Calu3 (cell line): ENCODE data around the gene PTPRZ1. TPM values are rescaled to one million over a fixed set of nuclear protein-coding genes. Genes with fewer than 3 reads are reported as not detected.

ENCODE experiments used
- BruUV-seq: library from RNA; stranded (reverse); fragments of 400-500 nt; replicated peaks from 2 replicates; lab custom pipeline; 2021; lab: Mats Ljungman, UMichigan
- CTCF ChIA-PET: fragments of 300-600 bp; sonication (Branson Sonifier 250); formaldehyde crosslinking; loops from one replicate; lab custom pipeline; 2022; ENCODE audit warnings: antibody characterized with exemption; lab: Charles Lee
- DNase-seq: peaks from one replicate; pipeline ENCODE4 v3.0.0; 2022
- H3K27ac Mint-ChIP-seq: one replicate; pipeline ENCODE4 v1.8.0; 2022; ENCODE audit warnings: mixed read lengths; ENCODE audit not compliant: unreplicated experiment
- H3K27me3 Mint-ChIP-seq: one replicate; pipeline ENCODE4 v1.8.0; 2022; ENCODE audit warnings: mixed read lengths; ENCODE audit not compliant: unreplicated experiment
- H3K36me3 Mint-ChIP-seq: one replicate; pipeline ENCODE4 v1.8.0; 2022; ENCODE audit warnings: mild to moderate bottlenecking, moderate library complexity, mixed read lengths; ENCODE audit not compliant: insufficient read depth, unreplicated experiment
- H3K4me1 Mint-ChIP-seq: one replicate; pipeline ENCODE4 v1.8.0; 2022; ENCODE audit warnings: mild to moderate bottlenecking, low read depth, mixed read lengths; ENCODE audit not compliant: unreplicated experiment
- H3K4me3 Mint-ChIP-seq: one replicate; pipeline ENCODE4 v1.8.0; 2022; ENCODE audit warnings: mild to moderate bottlenecking, low read depth, moderate library complexity, mixed read lengths; ENCODE audit not compliant: unreplicated experiment
- H3K9me3 Mint-ChIP-seq: one replicate; pipeline ENCODE4 v1.8.0; 2022; ENCODE audit warnings: low read depth, mixed read lengths; ENCODE audit not compliant: unreplicated experiment
- intact Hi-C: fragments of 100-400 bp; cut with micrococcal nuclease; formaldehyde crosslinking; loops from one replicate; pipeline ENCODE4 v1.10.0; 2022; ENCODE audit not compliant: unreplicated experiment
- total RNA-seq: library from RNA; stranded (reverse); gene quantifications from 2 replicates; pipeline ENCODE4 v1.2.3, GENCODE V29; 2022
- TF ChIP-seq, protein P1 (sequence below): fragments of 200-600 bp; IDR thresholded peaks from one replicate; pipeline ENCODE4 v1.8.0; 2022; ENCODE audit warnings: antibody characterized with exemption; ENCODE audit not compliant: unreplicated experiment

The PTPRZ1 gene
- total RNA-seq, 1 experiment from 2014 or later, result 4.9 TPM

DNA sequence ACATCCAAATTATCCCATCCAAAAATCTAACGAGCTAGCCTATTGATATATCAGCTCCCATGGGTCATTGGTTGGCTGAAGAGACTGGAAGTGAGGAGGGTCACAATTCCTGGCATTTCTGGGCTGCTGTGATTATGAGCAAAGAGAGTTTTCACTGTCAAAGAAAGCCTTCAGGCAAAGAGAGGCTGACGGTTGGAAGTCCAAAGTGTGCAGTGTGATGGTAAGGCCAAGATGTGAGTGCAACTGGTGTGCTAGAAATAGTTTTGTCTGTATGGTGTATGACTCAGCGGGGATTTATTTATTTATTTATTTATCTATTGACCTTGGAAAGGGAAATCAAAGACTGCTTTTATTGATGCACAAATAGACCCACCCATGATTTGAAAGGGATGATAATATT is 196.0 kb downstream of the PTPRZ1 start:
- no peak for DNase-seq
- BruUV-seq, result no TSS peak
- Mint-ChIP-seq H3K9me3 (no peaks in the 10 kb centered on the region), H3K4me3 (no peak overlapping the region), H3K4me1 (peaks cover 6% of the 10 kb centered on the region), H3K27ac (no peak overlapping the region), H3K27me3 (no peaks in the 10 kb centered on the region), H3K36me3 (no peaks in the 10 kb centered on the region)
- CTCF ChIA-PET, result interaction anchor here (1.0 kb wide), 1 partner anchor 24 kb away, joined by 3 read pairs; no protein-coding TSS in a partner anchor
- TF ChIP-seq, protein P1, sequence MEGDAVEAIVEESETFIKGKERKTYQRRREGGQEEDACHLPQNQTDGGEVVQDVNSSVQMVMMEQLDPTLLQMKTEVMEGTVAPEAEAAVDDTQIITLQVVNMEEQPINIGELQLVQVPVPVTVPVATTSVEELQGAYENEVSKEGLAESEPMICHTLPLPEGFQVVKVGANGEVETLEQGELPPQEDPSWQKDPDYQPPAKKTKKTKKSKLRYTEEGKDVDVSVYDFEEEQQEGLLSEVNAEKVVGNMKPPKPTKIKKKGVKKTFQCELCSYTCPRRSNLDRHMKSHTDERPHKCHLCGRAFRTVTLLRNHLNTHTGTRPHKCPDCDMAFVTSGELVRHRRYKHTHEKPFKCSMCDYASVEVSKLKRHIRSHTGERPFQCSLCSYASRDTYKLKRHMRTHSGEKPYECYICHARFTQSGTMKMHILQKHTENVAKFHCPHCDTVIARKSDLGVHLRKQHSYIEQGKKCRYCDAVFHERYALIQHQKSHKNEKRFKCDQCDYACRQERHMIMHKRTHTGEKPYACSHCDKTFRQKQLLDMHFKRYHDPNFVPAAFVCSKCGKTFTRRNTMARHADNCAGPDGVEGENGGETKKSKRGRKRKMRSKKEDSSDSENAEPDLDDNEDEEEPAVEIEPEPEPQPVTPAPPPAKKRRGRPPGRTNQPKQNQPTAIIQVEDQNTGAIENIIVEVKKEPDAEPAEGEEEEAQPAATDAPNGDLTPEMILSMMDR, result no peak
- intact Hi-C loops, result no loop called here

DNA sequence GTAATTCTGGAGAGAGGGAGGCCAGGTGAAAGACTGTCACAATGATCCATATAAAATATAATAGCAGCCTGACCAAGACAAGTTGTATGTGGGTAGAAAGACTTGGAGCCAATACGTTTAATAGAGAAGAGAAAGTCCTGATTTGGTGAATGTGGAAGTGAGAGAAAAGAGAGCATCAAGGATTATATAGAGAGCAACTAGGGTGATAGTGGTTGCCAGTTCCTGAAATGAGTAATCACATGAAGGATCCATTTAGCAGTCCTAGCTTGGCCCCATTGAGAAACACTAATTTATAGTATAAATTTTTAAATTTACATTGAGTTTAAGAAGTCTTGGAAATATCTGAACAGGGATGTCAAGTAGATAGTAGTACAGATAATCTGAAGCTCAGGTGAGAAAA is 197.1 kb downstream of the PTPRZ1 start:
- Mint-ChIP-seq H3K4me1 (peaks cover 6% of the 10 kb centered on the region), H3K27ac (no peak overlapping the region), H3K4me3 (no peak overlapping the region), H3K36me3 (no peaks in the 10 kb centered on the region), H3K27me3 (no peaks in the 10 kb centered on the region), H3K9me3 (no peaks in the 10 kb centered on the region)
- CTCF ChIA-PET, result no interaction called here
- no peak for DNase-seq
- TF ChIP-seq, protein P1, result no peak
- no TSS peak for BruUV-seq
- intact Hi-C loops, result no loop called here

DNA sequence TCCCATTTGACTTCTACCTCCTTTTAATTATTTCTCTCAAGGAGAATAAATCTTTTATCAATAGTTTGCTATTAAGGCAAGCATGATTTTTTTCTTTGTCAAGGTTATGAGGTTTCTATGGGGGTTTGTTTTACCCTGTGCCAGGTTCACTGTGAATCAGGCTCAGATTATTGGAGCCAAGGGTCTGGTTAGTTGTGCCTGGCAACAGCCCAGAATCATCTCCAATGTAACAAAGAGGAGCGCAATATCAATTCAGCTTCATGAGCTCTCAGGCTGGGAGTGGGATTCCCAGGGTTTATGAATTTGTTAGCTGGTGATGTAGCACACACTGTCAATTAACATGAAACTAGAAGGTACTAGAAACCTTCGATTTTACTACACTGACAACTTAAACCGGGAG is 197.9 kb downstream of the PTPRZ1 start:
- TF ChIP-seq, protein P1, result no peak
- CTCF ChIA-PET, result no interaction called here
- no peak overlapping the region for H3K4me3 Mint-ChIP-seq
- DNase-seq, result no peak
- intact Hi-C loops, result no loop called here
- peaks cover 2% of the 10 kb centered on the region for H3K9me3 Mint-ChIP-seq
- BruUV-seq, result no TSS peak
- no peak overlapping the region for H3K27ac Mint-ChIP-seq
- no peaks in the 10 kb centered on the region for H3K36me3 Mint-ChIP-seq
- H3K4me1 Mint-ChIP-seq, result peaks cover 6% of the 10 kb centered on the region
- no peaks in the 10 kb centered on the region for H3K27me3 Mint-ChIP-seq

DNA sequence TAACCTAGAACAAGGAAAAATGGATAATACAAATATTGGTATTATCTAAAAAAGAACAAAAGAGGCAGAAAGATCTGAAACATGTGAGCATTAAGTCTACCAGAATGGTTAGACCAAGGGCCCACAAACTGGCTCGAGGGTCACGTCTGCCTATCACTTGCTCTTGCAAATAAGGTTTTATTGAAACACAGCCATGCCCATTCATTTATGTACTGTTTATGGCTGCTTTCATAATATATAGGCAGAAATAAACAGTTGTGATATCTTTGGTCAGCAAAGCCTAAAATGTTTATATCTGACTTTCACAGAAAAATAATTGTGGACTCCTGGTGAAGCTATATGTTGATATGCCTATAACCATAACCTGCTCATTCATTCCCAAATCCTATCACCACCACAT is 199.3 kb downstream of the PTPRZ1 start:
- Mint-ChIP-seq H3K9me3 (peaks cover 2% of the 10 kb centered on the region), H3K27me3 (no peaks in the 10 kb centered on the region), H3K4me1 (peaks cover 6% of the 10 kb centered on the region), H3K27ac (no peak overlapping the region), H3K36me3 (no peaks in the 10 kb centered on the region), H3K4me3 (no peak overlapping the region)
- CTCF ChIA-PET, result no interaction called here
- intact Hi-C loops, result no loop called here
- BruUV-seq, result no TSS peak
- TF ChIP-seq, protein P1, result no peak
- DNase-seq, result no peak
